ENCODE data around the gene C11orf54.
"Not testable (repeated sequence)": the region's sequence is repeated elsewhere in the genome, so short reads cannot be mapped to it uniquely, and the experiment has no call there.

C11orf54 gene

GRCh38 chr11:93765551-93765950 lies 24.1 kb downstream of the C11orf54 start:
- TF ChIP-seq SP1 (IDR thresholded peaks at IDR 0.05): no peak
- no peak for TF ChIP-seq ZNF384 (IDR thresholded peaks at IDR 0.05)
- no peak for DNase-seq (ENCODE audit: extremely low spot score)
- CTCF ChIA-PET: no interaction called here
- POLR2A ChIA-PET: interaction anchor here (1.6 kb wide), 1 partner anchor 24 kb away, joined by 3 read pairs; the partner anchor contains the start of genes C11orf54 and TAF1D

GRCh38 chr11:93766504-93766903 lies 25.0 kb downstream of the C11orf54 start:
- TF ChIP-seq SP1 (IDR thresholded peaks at IDR 0.05) (no peak), TARDBP (IDR thresholded peaks at IDR 0.05) (no peak), BHLHE40 (IDR thresholded peaks at IDR 0.05; ENCODE audit: borderline replicate concordance) (no peak), L3MBTL2 (conservative IDR thresholded peaks at IDR 0.05) (no peak)
- CTCF ChIA-PET: no interaction called here
- POLR2A ChIA-PET: interaction anchor here (1.6 kb wide), 1 partner anchor 25 kb away, joined by 3 read pairs; the partner anchor contains the start of genes C11orf54 and TAF1D
- no peak for DNase-seq (ENCODE audit: extremely low spot score)

GRCh38 chr11:93767018-93767417 lies 25.5 kb downstream of the C11orf54 start:
- POLR2A ChIA-PET: interaction anchor here (1.6 to 1.9 kb wide), 2 partner anchors 17 to 26 kb away, joined by 3 to 6 read pairs; partner anchors contain the start of genes C11orf54, MED17 and TAF1D
- TF ChIP-seq LEF1 (IDR thresholded peaks at IDR 0.05; ENCODE audit: borderline replicate concordance) (no peak), SUZ12 (IDR thresholded peaks at IDR 0.05) (no peak), FOXA1 (IDR thresholded peaks at IDR 0.05) (no peak), CTBP1 (IDR thresholded peaks at IDR 0.05; ENCODE audit: borderline replicate concordance) (no peak), ELF4 (IDR thresholded peaks at IDR 0.05) (no peak)
- DNase-seq (ENCODE audit: extremely low spot score): no peak
- CTCF ChIA-PET: no interaction called here

GRCh38 chr11:93770160-93770559 lies 28.7 kb downstream of the C11orf54 start:
- ChIA-PET CTCF (no interaction called here), POLR2A (interaction anchor here (0.7 to 1.1 kb wide), 2 partner anchors 14 to 28 kb away, joined by 4 to 5 read pairs; partner anchors contain the start of genes C11orf54, MED17 and TAF1D)
- no peak for DNase-seq (ENCODE audit: extremely low spot score)
- TF ChIP-seq FOXA1 (IDR thresholded peaks at IDR 0.05) (no peak), ARNT (IDR thresholded peaks at IDR 0.05) (no peak), SP1 (IDR thresholded peaks at IDR 0.05) (no peak), PKNOX1 (IDR thresholded peaks at IDR 0.05) (no peak), ELF4 (IDR thresholded peaks at IDR 0.05) (no peak), LEF1 (IDR thresholded peaks at IDR 0.05; ENCODE audit: borderline replicate concordance) (no peak), SUZ12 (IDR thresholded peaks at IDR 0.05) (no peak), CTBP1 (IDR thresholded peaks at IDR 0.05; ENCODE audit: borderline replicate concordance) (no peak), BHLHE40 (IDR thresholded peaks at IDR 0.05; ENCODE audit: borderline replicate concordance) (no peak), NFRKB (IDR thresholded peaks at IDR 0.05) (no peak), ZNF384 (IDR thresholded peaks at IDR 0.05) (no peak), FOXK2 (IDR thresholded peaks at IDR 0.05) (no peak), FOXM1 (IDR thresholded peaks at IDR 0.05; ENCODE audit: borderline replicate concordance) (no peak), HDGF (IDR thresholded peaks at IDR 0.05; ENCODE audit: borderline replicate concordance) (no peak), L3MBTL2 (conservative IDR thresholded peaks at IDR 0.05) (no peak)

- DNase-seq (ENCODE audit: extremely low spot score): no peak
- TF ChIP-seq NFRKB (IDR thresholded peaks at IDR 0.05) (no peak), LEF1 (IDR thresholded peaks at IDR 0.05; ENCODE audit: borderline replicate concordance) (no peak), ZNF384 (IDR thresholded peaks at IDR 0.05) (no peak), FOXA1 (IDR thresholded peaks at IDR 0.05) (no peak), L3MBTL2 (conservative IDR thresholded peaks at IDR 0.05) (no peak), FOXM1 (IDR thresholded peaks at IDR 0.05; ENCODE audit: borderline replicate concordance) (no peak), ARNT (IDR thresholded peaks at IDR 0.05) (no peak), FOXK2 (IDR thresholded peaks at IDR 0.05) (no peak), ELF4 (IDR thresholded peaks at IDR 0.05) (no peak)
- ChIA-PET CTCF (interaction anchor here (1.1 kb wide), 1 partner anchor 12 kb away, joined by 3 read pairs; the partner anchor contains the start of gene MED17), POLR2A (interaction anchor here (2.8 kb wide), 1 partner anchor 12 kb away, joined by 19 read pairs; the partner anchor contains the start of gene MED17)
These were observed 30.7 kb downstream of the C11orf54 start for GRCh38 chr11:93772123-93772522.

GRCh38 chr11:93773045-93773477 lies 31.6 kb downstream of the C11orf54 start:
- POLR2A ChIA-PET: interaction anchor here (2.8 kb wide), 1 partner anchor 11 kb away, joined by 19 read pairs; the partner anchor contains the start of gene MED17
- TF ChIP-seq BHLHE40 (IDR thresholded peaks at IDR 0.05; ENCODE audit: borderline replicate concordance): no peak
- TF ChIP-seq FOXM1 (IDR thresholded peaks at IDR 0.05; ENCODE audit: borderline replicate concordance): no peak
- no peak for TF ChIP-seq CTBP1 (IDR thresholded peaks at IDR 0.05; ENCODE audit: borderline replicate concordance)
- no peak for TF ChIP-seq NFRKB (IDR thresholded peaks at IDR 0.05)
- no peak for TF ChIP-seq PKNOX1 (IDR thresholded peaks at IDR 0.05)
- no peak for TF ChIP-seq FOXK2 (IDR thresholded peaks at IDR 0.05)
- no peak for TF ChIP-seq FOXA1 (IDR thresholded peaks at IDR 0.05)
- TF ChIP-seq L3MBTL2 (conservative IDR thresholded peaks at IDR 0.05): no peak
- no peak for TF ChIP-seq SP1 (IDR thresholded peaks at IDR 0.05)
- no peak for TF ChIP-seq ELF4 (IDR thresholded peaks at IDR 0.05)
- TF ChIP-seq HDGF (IDR thresholded peaks at IDR 0.05; ENCODE audit: borderline replicate concordance): no peak
- no peak for TF ChIP-seq TARDBP (IDR thresholded peaks at IDR 0.05)
- no peak for TF ChIP-seq LEF1 (IDR thresholded peaks at IDR 0.05; ENCODE audit: borderline replicate concordance)
- no peak for TF ChIP-seq ARNT (IDR thresholded peaks at IDR 0.05)
- TF ChIP-seq SUZ12 (IDR thresholded peaks at IDR 0.05): no peak
- TF ChIP-seq ZNF384 (IDR thresholded peaks at IDR 0.05): no peak
- CTCF ChIA-PET: interaction anchor here (1.1 kb wide), 1 partner anchor 11 kb away, joined by 3 read pairs; the partner anchor contains the start of gene MED17
- DNase-seq (ENCODE audit: extremely low spot score): no peak

- TF ChIP-seq L3MBTL2 (conservative IDR thresholded peaks at IDR 0.05): no peak
- no peak for TF ChIP-seq SUZ12 (IDR thresholded peaks at IDR 0.05)
- TF ChIP-seq LEF1 (IDR thresholded peaks at IDR 0.05; ENCODE audit: borderline replicate concordance): no peak
- no peak for TF ChIP-seq CTBP1 (IDR thresholded peaks at IDR 0.05; ENCODE audit: borderline replicate concordance)
- TF ChIP-seq BHLHE40 (IDR thresholded peaks at IDR 0.05; ENCODE audit: borderline replicate concordance): no peak
- no peak for TF ChIP-seq TARDBP (IDR thresholded peaks at IDR 0.05)
- no peak for TF ChIP-seq NFRKB (IDR thresholded peaks at IDR 0.05)
- TF ChIP-seq ZNF384 (IDR thresholded peaks at IDR 0.05): no peak
- no peak for TF ChIP-seq FOXA1 (IDR thresholded peaks at IDR 0.05)
- TF ChIP-seq FOXM1 (IDR thresholded peaks at IDR 0.05; ENCODE audit: borderline replicate concordance): no peak
- CTCF ChIA-PET: no interaction called here
These were observed 32.2 kb downstream of the C11orf54 start for GRCh38 chr11:93773601-93774200.

GRCh38 chr11:93774560-93774959 lies 33.1 kb downstream of the C11orf54 start:
- CTCF ChIA-PET; DNase-seq (ENCODE audit: extremely low spot score): not testable (repeated sequence)
- POLR2A ChIA-PET: interaction anchor here (1.5 to 2.1 kb wide), 2 partner anchors 10 to 33 kb away, joined by 3 to 7 read pairs; partner anchors contain the start of genes C11orf54, MED17 and TAF1D

More at GRCh38 chr11:93773601-93774200, 32.2 kb downstream of the C11orf54 start:
- POLR2A ChIA-PET: interaction anchor here (2.8 kb wide), 1 partner anchor 10 kb away, joined by 19 read pairs; the partner anchor contains the start of gene MED17
- no peak for DNase-seq (ENCODE audit: extremely low spot score)
